ENCODE results near the gene VIL1. TPM values are rescaled to one million over a fixed set of nuclear protein-coding genes. Genes with fewer than 3 reads are reported as not detected.

The VIL1 gene
- total RNA-seq, 1 donor from 2014 or later, result not detected

GRCh38 chr2:218395456-218395825 is 23.5 kb upstream of the VIL1 start:
- Histone ChIP-seq H3K36me3 (no peaks in the 10 kb centered on the region), H3K4me3 (peak overlapping the region; percentile 35 to 79), H3K27me3 (no peaks in the 10 kb centered on the region), H3K9me3 (no peaks in the 10 kb centered on the region), H3K4me1 (peaks cover 0 to 9% of the 10 kb centered on the region in 2 donors), H3K27ac (peak overlapping the region; percentile 98)
- intact Hi-C loops (cut with DNase I), result loop anchor here (2.0 kb wide), 1 partner anchor 29 kb away; no protein-coding TSS in a partner anchor
- TF ChIP-seq CTCF (IDR thresholded peaks at IDR 0.05), result no peak
- DNase-seq (ENCODE audit: low spot score in 2 of 2), result no peak

DNA sequence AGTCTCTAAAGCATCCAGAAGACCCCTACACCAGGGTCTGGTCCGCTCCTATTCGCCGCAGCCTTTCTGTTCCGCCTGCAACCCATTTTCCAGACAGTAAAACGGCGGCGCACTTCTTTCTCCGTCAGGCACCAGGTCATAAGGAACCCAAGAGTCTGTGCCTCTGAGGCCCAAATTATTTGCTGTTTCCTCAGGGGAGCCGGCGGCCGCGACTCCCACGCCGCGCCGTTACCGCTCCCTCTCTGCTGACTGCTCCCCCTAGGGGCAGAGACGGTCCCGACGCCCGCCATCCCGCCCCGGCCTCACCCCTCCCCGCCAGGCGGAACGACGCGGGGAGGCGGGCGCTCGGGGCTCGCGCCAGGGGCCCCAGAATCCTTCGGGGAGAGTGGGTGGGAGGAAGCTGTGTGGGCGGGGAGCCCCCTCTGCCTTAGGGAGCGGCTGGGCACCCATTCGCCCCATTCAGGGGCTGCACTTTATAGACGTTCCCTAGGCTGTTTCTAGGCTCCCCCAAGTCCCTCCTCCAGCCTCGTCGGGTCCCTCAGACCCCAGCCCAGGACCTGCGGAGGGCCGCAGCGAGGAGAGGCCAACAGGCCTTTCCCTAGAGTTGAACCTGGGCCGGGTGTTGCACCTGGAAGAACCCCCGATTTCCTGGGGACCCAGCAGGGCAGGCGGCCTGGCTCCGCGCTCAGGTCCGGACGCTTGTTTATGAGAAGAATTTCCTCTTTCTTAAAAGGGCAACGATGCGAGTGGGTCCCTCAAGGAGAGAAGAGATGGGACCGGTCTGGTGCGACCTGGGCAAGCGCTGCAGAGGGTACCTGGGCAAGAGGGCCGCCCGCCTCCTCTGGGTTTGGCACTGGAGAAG is 22.9 kb upstream of the VIL1 start:
- H3K4me3 ChIP-seq, result peak overlapping the region; percentile 79 to 99
- H3K36me3 ChIP-seq, result no peaks in the 10 kb centered on the region
- H3K27me3 ChIP-seq, result no peaks in the 10 kb centered on the region
- peaks cover 0 to 9% of the 10 kb centered on the region in 2 donors for H3K4me1 ChIP-seq
- intact Hi-C loops (cut with DNase I), result loop anchor here (1.0 to 2.0 kb wide), 6 partner anchors 10 to 172 kb away; partner anchors contain the start of genes AAMP, CNOT9, PNKD and TMBIM1
- peak; percentile 70 to 96 for DNase-seq (ENCODE audit: low spot score in 2 of 2)
- H3K27ac ChIP-seq, result peak overlapping the region; percentile 98
- no peaks in the 10 kb centered on the region for H3K9me3 ChIP-seq
- TF ChIP-seq CTCF (IDR thresholded peaks at IDR 0.05), result peak; percentile 88 to 98 (median 97)

- intact Hi-C loops (cut with DNase I), result loop anchor here (1.0 to 2.0 kb wide), 5 partner anchors 9 to 171 kb away; partner anchors contain the start of genes AAMP, CNOT9, PNKD and TMBIM1
- peak; percentile 68 to 90 for DNase-seq (ENCODE audit: low spot score in 2 of 2)
- Histone ChIP-seq H3K27me3 (no peaks in the 10 kb centered on the region), H3K4me3 (peak overlapping the region; percentile 79 to 99), H3K9me3 (no peaks in the 10 kb centered on the region), H3K27ac (peak overlapping the region; percentile 98), H3K4me1 (peaks cover 7 to 17% of the 10 kb centered on the region in 2 donors), H3K36me3 (peaks cover 1 to 7% of the 10 kb centered on the region in 2 donors)
- TF ChIP-seq CTCF (IDR thresholded peaks at IDR 0.05), result no peak
Measured at GRCh38 chr2:218396688-218397462, 22.0 kb upstream of the VIL1 start.

GRCh38 chr2:218397463-218397819 is 21.5 kb upstream of the VIL1 start:
- Histone ChIP-seq H3K27ac (peak overlapping the region; percentile 98), H3K4me1 (peaks cover 10 to 23% of the 10 kb centered on the region in 2 donors), H3K27me3 (no peaks in the 10 kb centered on the region), H3K36me3 (peaks cover 7 to 12% of the 10 kb centered on the region in 2 donors), H3K9me3 (no peaks in the 10 kb centered on the region), H3K4me3 (peak overlapping the region; percentile 79 to 99)
- no peak for DNase-seq (ENCODE audit: low spot score in 2 of 2)
- no peak for TF ChIP-seq CTCF (IDR thresholded peaks at IDR 0.05)
- intact Hi-C loops (cut with DNase I), result loop anchor here (2.0 kb wide), 1 partner anchor 105 kb away; the partner anchor contains the start of gene TMBIM1

DNA sequence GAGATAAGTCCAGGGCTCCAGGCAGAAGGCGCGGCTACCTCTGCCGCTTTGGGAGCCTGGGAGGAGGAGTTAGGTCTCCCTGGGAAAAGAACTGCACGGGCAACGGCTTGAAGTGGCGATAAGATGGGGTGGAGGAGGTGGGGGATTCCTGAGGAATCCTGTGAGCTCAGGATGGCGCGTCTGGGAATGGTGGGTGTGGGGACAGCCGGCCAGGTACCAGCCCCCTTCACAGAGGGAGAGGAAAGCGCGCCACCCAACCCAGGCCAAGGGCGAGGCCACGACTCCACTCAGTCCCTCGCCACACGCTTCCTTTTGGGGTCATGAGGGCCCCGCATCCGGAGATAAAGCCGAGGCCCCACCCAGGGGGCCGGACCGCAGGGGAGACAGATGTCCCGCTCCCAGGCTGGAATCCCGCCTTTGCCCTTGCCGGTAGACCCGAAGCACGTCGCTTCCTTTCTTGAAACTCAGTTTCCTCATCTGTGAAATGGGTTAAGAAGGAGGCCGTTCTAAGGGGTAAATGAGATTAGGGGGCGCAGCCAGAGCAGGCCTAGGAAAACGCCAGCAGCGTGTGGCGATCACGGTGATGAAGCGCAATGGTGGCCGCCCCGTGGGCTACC is 21.0 kb upstream of the VIL1 start:
- peak overlapping the region; percentile 98 for H3K27ac ChIP-seq
- H3K4me1 ChIP-seq, result peaks cover 10 to 26% of the 10 kb centered on the region in 2 donors
- H3K36me3 ChIP-seq, result peaks cover 12 to 17% of the 10 kb centered on the region in 2 donors
- no peak for TF ChIP-seq CTCF (IDR thresholded peaks at IDR 0.05)
- H3K9me3 ChIP-seq, result no peaks in the 10 kb centered on the region
- peak in 1 of 2 donors; percentile 90 for DNase-seq (ENCODE audit: low spot score in 2 of 2)
- intact Hi-C loops (cut with DNase I), result loop anchor here (1.0 to 2.0 kb wide), 4 partner anchors 105 to 211 kb away; partner anchors contain the start of gene TMBIM1
- H3K4me3 ChIP-seq, result peak overlapping the region; percentile 79 to 99
- no peaks in the 10 kb centered on the region for H3K27me3 ChIP-seq
